Right lobe of liver (tissue), 6 donors: Measurements from ENCODE around the gene PLLP. TPM values are rescaled to one million over a fixed set of nuclear protein-coding genes. Genes with fewer than 3 reads are reported as not detected.
A peak's percentile ranks its signal among the peaks of the same experiment; 100 is the strongest.

Source experiments
- ATAC-seq, 4 donors: fragments of 200-7000 bp; cut with Tn5 transposase; one replicate each; pipeline ENCODE4 v1.9.1; 2020; ENCODE audit warnings: mild to moderate bottlenecking in 4 of 4, moderate library complexity in 4 of 4
- DNase-seq, 3 donors: peaks; one replicate each; pipeline ENCODE4 v3.0.0-alpha.2; 2020
- H3K27ac ChIP-seq, 3 donors: fragments of 200-600 bp; one replicate each; pipeline ENCODE4 v1.8.0; 2022
- H3K27me3 ChIP-seq, 2 donors: fragments of 200-600 bp; one replicate each; pipeline ENCODE4 v1.8.0; 2022
- H3K36me3 ChIP-seq, 4 donors: fragments of 200-600 bp; sonication (generic) in 1 of 4; one replicate each; pipeline versions ENCODE4 v1.5.1 to v1.8.0; 2017 to 2022; ENCODE audit warnings: control low read depth in 1 of 4
- H3K4me1 ChIP-seq, 4 donors: fragments of 200-600 bp; sonication (generic) in 1 of 4; one replicate each; pipeline versions ENCODE4 v1.5.1 to v1.8.0; 2017 to 2022; ENCODE audit warnings: control low read depth in 1 of 4
- H3K4me3 ChIP-seq, 3 donors: fragments of 200-600 bp; one replicate each; pipeline ENCODE4 v1.8.0; 2022
- H3K9me3 ChIP-seq, 4 donors: fragments of 200-600 bp; sonication (generic) in 1 of 4; one replicate each; pipeline versions ENCODE4 v1.5.1 to v1.8.0; 2017 to 2022; ENCODE audit warnings: control low read depth in 1 of 4
- POLR2A ChIP-seq: fragments of 450-650 bp; IDR thresholded peaks from one replicate; pipeline ENCODE4 v1.6.1; 2017; ENCODE audit warnings: antibody characterized with exemption, mild to moderate bottlenecking
- WGBS: methylation state at CpG from one replicate; pipeline ENCODE4 v1.1.6; 2018; ENCODE audit warnings: low coverage, low lambda C conversion rate; ENCODE audit not compliant: insufficient coverage; ENCODE audit errors: missing lambda C conversion rate; 5-methylcytosine and 5-hydroxymethylcytosine counted together
- intact Hi-C, 2 donors: fragments of 100-400 bp; cut with DNase I; formaldehyde crosslinking; loops; one replicate each; pipeline versions ENCODE4 v1.11.2 to v1.14.1; 2022
- total RNA-seq, 6 experiments: library from RNA; depleted of rRNA in 2 of 6; stranded (reverse); fragments of >200 nt in 2 of 6; fragmentation: NEBNext Ultra II Directional in 3 of 6; extraction: Animal tissue kit (Norgen Biotek cat#: 25700) in 3 of 6; gene quantifications; one replicate each; pipeline versions ENCODE4 v1.1.0 to v1.2.4, GENCODE V29; 2016 to 2023
- TF ChIP-seq, protein P1 (sequence below), 4 donors: fragments of 200-600 bp in 3 of 4; fragments of 450-650 bp in 1 of 4; IDR thresholded peaks; one replicate each; pipeline versions ENCODE4 v1.5.1 to v1.8.0; 2016 to 2022; ENCODE audit warnings: antibody characterized with exemption in 4 of 4, mild to moderate bottlenecking in 2 of 4
- donor health status: DM: no; HTN: yes; CAD: no.
- donor health status: DM: no; HTN: no; CAD: no.
- donor health status: DM: no; HTN: no; CAD: no.
- donor health status: DM: no; HTN: yes; CAD: no.
- donor health status: DM: no; HTN: yes; CAD: no.

PLLP gene
- total RNA-seq, 6 experiments from 2014 or later, result 2.1 to 7.4 (median 3.8) TPM

DNA sequence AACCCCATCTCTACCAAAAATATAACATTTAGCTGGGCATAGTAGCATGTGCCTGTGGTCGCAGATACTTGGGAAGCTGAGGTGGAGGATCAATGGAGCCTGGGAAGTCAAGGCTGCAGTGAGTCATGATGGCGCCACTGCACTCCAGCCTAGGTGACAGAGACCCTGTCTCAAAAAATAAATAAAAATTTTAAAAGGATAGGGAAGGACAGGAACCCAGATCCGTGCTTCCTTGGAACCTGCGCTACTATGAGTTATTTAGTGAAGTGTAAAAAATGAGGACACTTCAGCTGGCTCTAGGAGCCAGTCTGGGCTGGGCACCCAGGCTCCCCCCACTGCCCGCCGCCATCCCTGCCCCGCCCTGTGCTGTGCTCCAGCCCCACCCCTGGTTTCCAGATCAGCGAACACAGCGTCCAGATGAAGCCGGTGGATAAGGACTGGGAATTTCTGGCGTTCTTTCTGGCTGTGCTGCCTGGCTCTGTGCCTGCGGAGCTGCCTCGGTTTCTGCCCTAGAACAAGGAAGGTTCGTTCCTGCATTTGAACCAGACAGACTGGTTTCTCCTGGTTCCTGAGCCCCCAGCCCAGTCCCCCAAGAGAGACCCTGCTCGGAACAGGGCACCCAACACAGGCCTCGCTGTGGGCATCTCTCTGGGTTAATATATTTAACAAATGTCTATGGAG lies 18.5 kb downstream of the PLLP start:
- Histone ChIP-seq H3K27me3 (no peaks in the 10 kb centered on the region), H3K4me3 (no peak overlapping the region), H3K36me3 (no peaks in the 10 kb centered on the region), H3K4me1 (peaks cover 0 to 4% (median 0%) of the 10 kb centered on the region in 4 donors), H3K27ac (no peak overlapping the region), H3K9me3 (no peaks in the 10 kb centered on the region)
- TF ChIP-seq POLR2A, result no peak
- TF ChIP-seq, protein P1, sequence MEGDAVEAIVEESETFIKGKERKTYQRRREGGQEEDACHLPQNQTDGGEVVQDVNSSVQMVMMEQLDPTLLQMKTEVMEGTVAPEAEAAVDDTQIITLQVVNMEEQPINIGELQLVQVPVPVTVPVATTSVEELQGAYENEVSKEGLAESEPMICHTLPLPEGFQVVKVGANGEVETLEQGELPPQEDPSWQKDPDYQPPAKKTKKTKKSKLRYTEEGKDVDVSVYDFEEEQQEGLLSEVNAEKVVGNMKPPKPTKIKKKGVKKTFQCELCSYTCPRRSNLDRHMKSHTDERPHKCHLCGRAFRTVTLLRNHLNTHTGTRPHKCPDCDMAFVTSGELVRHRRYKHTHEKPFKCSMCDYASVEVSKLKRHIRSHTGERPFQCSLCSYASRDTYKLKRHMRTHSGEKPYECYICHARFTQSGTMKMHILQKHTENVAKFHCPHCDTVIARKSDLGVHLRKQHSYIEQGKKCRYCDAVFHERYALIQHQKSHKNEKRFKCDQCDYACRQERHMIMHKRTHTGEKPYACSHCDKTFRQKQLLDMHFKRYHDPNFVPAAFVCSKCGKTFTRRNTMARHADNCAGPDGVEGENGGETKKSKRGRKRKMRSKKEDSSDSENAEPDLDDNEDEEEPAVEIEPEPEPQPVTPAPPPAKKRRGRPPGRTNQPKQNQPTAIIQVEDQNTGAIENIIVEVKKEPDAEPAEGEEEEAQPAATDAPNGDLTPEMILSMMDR (IDR thresholded peaks at IDR 0.05), result no peak
- intact Hi-C loops, result no loop called here
- DNase-seq, result peak in 1 of 3 donors; percentile 51
- peak in 3 of 4 donors; percentile 19 to 49 (median 45) for ATAC-seq
- WGBS, result 82% methylated on average over 9 of the region's 16 CpGs

DNA sequence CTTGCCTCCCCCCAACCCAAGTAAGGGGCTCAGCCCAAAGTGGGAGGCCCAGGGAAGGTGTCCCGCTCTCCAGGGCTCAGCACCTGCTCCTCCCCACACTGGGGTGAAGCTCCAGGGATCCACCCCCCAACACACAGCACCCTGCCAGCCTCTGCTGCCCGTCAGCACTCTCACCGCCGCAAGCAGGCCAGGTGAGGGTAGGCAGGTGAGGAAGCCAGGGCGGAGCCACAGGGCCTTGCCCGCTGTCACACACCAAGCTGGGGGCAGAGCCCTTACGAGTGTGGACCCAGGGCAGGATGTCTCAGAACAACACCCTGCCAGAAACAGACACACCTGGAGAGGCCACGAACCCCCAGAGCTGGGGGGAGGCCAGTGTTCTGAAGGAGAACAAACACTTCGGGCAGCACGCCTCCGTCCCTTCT lies 19.5 kb downstream of the PLLP start:
- Histone ChIP-seq H3K4me1 (peaks cover 0 to 4% (median 0%) of the 10 kb centered on the region in 4 donors), H3K27me3 (no peaks in the 10 kb centered on the region), H3K36me3 (no peaks in the 10 kb centered on the region), H3K27ac (no peak overlapping the region), H3K9me3 (no peaks in the 10 kb centered on the region), H3K4me3 (no peak overlapping the region)
- TF ChIP-seq POLR2A, result no peak
- TF ChIP-seq, protein P1 (IDR thresholded peaks at IDR 0.05), result no peak
- ATAC-seq (peak in 2 of 4 donors; percentile 9 to 14), DNase-seq (peak in 1 of 3 donors; percentile 54)
- 93% methylated on average over 6 of the region's 11 CpGs for WGBS
- intact Hi-C loops, result no loop called here

DNA sequence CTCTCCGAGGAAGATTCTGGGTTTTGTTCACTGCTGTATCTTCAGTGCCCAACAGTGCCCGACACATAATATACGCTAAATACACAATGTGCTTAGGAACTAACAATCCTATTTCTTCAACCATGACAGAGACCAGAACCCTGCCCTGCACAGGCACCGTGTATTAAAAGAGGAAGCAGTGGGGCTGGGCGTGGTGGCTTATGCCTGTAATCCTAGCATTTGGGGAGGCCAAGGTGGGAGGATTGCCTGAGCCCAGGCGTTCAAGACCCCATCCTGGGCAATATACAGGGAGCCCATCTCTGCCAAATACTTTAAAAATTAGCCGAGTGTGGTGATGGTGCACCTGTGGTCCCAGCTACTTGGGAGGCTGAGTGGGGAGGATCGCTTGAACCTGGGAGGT lies 20.1 kb downstream of the PLLP start:
- TF ChIP-seq, protein P1 (IDR thresholded peaks at IDR 0.05), result no peak
- no peak for TF ChIP-seq POLR2A
- Histone ChIP-seq H3K36me3 (no peaks in the 10 kb centered on the region), H3K9me3 (no peaks in the 10 kb centered on the region), H3K27me3 (no peaks in the 10 kb centered on the region), H3K4me1 (peaks cover 0 to 4% (median 0%) of the 10 kb centered on the region in 4 donors), H3K27ac (no peak overlapping the region), H3K4me3 (no peak overlapping the region)
- ATAC-seq, result no peak
- intact Hi-C loops, result no loop called here
- WGBS, result 74% methylated on average over 4 of the region's 8 CpGs
- peak in 1 of 3 donors; percentile 18 for DNase-seq

DNA sequence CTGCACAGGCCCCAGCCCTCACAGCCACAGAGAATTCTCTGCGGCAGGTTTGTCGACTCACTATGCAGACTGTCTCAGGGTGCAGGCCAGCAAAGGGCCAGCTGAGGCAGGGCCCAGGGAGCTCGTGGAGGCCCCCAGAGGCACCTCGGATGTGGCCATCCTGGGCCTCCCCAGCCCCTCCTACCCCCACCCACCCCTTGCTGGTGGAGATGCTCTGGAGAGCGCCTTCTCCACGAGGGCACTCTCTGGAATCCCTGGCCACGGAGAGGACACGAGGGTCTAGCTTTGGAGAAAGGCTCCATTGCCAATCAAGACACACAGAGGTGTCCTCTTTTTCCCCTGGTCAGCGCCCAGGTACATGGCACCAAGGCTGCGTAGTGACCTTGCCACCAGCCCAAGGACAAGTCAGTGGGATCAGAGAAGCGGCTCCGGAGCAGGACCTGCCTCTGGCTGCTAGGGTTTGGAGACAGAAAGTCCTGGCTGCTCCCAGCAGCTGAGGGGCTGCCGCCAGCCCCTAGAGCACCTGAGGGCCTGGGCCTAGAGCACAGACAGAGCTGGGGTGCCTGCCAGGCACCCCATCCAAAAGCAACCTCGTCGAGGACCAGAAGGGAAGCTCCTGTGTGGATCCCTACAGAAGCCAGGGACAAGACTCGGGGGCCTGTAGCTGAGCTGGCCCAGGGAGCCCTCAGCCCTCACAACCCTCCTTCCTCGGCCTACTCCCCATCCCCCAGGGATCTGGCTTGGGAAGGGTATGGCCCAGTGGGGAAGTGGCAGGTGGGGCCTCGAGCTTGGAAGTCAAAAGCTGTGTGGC lies 20.7 kb downstream of the PLLP start:
- WGBS, result 80% methylated on average over 2 of the region's 18 CpGs
- H3K27ac ChIP-seq, result no peak overlapping the region
- DNase-seq (peak in 1 of 3 donors; percentile 30), ATAC-seq (no peak)
- TF ChIP-seq, protein P1 (IDR thresholded peaks at IDR 0.05), result no peak
- no peak for TF ChIP-seq POLR2A
- H3K36me3 ChIP-seq, result no peaks in the 10 kb centered on the region
- intact Hi-C loops, result no loop called here
- no peaks in the 10 kb centered on the region for H3K27me3 ChIP-seq
- no peaks in the 10 kb centered on the region for H3K9me3 ChIP-seq
- H3K4me3 ChIP-seq, result no peak overlapping the region
- H3K4me1 ChIP-seq, result peaks cover 0 to 4% (median 0%) of the 10 kb centered on the region in 4 donors
